SKM-1 treated with dmso at 0.1 percent for 144 hours (cell line): ENCODE data around the gene CTDP1.

ENCODE experiments used
- DNase-seq: peaks from one replicate; lab custom pipeline; 2025; ENCODE audit not compliant: unreplicated experiment; lab: John Stamatoyannopoulos, UW

The CTDP1 gene

DNA sequence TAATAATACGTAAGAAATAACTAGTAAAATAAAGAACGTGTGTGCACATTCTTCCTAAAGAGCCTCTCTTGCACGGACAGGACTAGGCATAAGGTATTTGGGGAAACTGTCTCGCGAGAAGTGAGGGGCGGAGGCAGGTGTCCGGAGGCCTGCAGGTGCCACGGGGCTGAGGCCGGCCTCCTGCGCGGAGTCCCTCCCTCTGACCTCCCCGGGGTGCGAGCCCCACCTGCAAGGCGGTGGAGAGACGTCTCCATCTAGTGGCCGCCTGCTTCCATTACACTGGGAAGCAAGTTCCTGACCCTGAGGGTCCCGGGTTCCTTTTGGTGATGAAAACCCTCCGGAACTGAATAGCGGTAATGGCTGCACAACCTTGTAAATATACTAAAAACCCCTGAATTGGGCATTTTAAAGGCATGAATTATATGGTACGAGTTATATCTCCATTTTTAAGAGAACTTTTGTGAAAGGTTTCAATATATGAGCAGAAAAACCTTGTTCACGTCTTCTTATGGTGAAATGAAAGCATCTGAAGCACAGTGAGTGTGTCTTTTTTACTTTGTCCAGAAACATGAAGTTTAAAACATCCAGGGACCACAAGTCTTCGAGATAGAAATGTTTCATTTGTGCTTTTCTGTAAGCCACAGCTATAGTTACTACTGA, 35.5 kb upstream of the CTDP1 start:
- DNase-seq: peak; percentile 44

DNA sequence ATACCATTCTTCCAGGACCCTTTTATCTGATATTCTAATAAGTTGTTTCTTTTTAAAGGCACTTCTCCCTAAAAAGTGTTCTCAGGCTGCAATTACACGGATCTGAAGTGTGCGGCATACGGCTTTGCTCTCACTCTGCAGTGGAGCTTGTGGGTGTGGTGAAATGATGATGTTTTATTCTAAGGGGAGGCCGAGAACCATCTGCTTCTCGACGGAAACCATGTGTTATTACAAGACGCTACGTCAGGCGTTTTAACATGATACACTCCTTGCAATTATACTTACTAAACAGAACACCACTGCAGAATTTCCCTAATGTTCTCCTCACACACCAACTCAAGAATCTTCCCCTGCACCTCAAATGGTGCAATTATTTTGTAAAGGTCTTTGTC, 34.9 kb upstream of the CTDP1 start:
- no peak for DNase-seq

DNA sequence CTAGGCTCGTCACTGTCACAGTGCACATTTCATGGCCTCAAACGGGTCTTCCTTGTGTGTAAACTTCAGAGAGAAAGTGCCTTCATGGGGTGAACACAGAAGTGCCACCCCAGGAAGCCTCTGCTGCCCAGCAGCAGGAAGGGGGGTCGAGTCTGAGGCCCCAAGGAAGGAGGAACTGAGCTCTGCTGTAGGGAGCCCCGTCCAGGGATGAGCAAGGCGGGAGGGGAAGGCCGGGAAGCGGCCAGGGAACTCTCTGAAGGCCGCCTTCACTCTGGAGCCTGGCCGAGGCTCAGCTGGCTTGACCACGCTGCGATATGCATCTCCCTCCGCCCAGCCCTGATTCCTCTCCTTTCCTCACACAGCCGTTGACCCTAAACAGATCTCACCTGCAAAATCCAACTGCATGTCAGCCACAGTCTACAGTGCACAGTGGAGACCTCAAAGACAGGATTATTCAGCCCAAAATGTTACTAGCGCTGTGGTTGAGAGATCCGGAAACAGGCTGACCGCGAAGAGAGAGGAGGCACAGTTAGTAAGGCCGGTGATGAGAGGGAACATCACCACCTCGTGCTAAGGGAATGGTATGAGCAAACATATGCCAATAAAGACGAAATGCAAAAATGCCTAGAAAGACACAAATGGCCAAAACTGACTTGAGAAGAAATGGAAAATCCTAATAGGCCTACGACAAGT, 34.2 kb upstream of the CTDP1 start:
- DNase-seq: peak; percentile 33

DNA sequence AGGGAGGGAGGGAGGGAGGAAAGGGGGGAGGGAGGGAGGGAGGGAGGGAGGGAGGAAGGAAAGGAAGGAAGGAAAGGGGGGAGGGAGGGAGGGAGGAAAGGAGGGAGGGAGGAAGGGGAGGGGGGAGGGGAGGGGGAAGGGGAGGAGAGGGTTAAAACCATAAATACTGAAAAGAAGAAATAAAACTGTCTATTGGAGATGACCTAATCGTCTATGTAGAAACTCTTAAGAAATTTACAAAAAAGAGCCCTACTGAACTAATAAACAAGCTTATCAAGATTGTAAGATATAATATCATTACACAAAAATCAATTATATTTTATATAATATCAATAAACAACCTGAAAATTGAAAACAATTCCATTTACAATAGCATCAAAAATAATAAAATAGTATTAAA, 32.3 kb upstream of the CTDP1 start:
- DNase-seq: no peak

- no peak for DNase-seq
These were observed 28.6 kb upstream of the CTDP1 start for GRCh38 chr18:79650959-79651358.

- DNase-seq: no peak
These were observed 22.1 kb upstream of the CTDP1 start for GRCh38 chr18:79657342-79657996.

DNA sequence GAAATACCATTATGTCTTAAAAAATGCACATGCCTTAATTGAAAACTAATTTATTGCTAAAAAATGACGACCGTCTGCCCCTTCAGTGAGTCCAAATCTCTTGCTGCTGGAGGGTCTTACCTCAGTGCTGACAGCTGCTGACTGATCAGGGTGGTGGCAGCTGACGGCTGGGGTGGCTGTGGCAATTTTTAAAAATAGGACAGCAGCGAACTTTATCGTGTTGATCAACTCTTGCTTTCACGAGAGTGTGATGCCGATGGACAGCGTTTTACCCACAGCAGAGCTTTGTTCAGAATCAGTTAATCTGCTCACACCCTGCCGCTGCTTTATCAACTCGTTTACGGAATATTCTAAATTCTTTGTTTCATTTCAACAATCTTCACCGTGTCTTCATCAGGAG, 21.2 kb upstream of the CTDP1 start:
- no peak for DNase-seq

DNA sequence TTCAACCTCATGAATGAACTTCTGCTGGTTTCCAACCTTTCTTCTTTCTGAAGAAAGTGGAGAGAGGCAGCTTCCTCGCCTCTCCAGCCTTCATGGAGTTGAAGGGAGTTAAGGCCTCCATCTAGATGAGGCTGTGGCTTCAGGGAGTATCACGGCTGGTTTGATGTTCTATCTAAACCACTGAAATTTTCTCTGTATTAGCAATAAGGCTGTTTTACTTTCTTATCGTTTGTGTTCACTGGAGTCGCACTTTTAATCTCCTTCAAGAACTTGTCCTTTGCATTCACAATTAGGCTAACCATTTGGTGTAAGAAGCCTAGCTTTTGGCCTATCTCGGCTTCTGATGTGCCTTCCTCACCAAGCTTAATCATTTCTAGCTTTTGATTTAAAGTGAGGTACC, 19.9 kb upstream of the CTDP1 start:
- DNase-seq: no peak

DNA sequence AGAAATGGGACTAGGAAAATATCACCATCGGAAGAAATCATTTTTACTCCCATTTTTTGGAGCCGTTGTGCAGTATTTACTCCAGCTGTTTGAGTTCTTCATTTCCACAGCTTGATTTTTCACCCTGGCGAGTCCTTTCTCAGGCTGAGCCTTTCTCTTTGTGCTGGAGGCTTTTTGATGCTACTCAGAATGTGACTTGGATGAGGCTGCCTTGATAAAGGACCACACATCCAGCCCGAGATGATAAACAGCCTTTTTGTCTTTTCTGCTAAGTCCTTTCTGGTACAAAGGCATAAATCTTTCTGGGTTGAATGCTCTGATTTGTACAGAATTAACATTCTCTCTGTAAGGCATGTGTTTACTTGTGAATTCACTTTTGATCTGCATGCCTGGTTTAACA, 17.6 kb upstream of the CTDP1 start:
- DNase-seq: no peak

GRCh38 chr18:79662439-79662838, 17.2 kb upstream of the CTDP1 start:
- no peak for DNase-seq

DNA sequence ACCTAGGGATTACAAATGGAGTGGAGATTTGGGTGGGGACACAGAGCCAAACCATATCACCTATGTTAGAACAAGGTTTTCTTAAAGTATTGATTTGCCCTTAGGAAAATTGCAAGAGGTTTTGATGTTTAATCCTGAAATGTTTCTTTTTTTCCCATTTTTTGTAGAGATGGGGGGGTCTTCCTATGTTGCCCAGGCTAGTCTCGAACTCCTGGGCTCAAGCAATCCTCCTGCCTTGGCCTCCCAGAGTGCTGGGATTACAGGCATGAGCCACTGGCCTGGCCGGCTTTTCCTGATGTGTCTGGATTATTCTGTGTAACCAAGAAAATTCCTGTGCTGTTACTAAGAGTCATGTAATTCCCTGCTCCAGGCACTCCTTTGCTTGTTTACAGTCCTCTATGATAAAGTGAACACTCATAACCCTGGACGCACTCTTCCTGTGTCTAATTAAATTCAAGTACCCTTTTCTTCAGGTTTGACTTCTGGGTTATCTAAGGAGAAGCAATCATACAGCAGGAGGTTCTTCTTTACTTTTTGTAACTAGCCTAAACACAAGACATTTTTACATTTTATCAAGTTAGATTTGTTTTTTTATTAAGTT, 15.0 kb upstream of the CTDP1 start:
- no peak for DNase-seq

DNA sequence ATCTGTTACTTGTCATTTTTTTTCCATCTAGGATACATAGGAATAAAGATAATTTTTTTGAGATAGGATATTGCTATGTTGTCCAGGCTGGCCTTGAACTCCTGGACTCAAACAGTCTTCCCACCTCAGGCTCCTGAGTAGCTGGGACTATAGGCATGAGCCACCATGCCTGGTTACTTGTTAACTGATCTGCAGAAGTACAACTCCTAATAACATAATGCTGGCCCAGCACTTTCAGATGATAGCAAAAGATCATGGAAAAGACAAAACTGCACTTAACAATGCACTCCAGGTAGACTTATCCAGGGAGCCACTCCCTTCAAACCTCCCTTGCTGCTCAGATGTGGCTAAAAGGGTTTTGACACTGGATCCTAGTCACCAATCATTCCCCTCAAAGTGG, 11.4 kb upstream of the CTDP1 start:
- no peak for DNase-seq

DNA sequence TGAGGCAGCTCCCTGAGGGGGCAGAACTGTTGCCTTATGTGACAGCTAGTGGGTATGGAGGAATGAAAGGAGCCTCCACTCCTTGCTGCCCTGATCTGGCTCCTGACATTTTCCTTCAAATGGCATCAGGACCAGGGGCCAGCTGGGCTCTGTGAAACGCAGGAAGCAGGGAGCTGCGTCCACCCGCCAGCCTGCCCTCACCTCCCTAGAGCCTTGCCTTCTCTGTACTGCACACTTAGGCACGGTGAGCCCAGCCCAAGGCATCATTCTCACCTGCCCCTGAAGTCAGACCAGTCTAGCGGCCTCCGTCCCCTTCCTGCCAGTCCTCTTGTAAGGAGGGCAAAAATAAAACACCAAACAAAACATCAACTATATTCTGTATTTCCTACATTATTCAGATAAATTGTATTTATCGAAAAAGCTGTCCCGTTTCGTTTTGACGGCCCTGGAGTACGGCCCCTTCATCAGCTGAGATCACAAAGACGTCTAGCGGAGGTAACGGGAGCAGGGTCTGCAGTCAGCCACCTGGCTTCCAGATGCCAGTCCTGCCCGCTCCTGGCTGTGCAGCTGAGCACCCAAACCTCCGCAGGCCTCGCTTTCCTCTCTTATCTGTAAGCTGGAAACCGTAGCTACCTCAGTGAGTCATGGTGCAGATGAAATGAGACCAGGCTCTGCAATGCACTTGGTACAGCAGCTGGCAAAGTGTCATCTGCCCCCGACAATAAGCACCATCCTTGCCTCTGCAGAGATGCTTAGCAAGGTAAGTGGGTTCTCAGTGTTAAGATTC, 6.9 kb upstream of the CTDP1 start:
- DNase-seq: no peak

- no peak for DNase-seq
These were observed 2.4 kb upstream of the CTDP1 start for GRCh38 chr18:79677221-79677620.

GRCh38 chr18:79677840-79678239, 1.8 kb upstream of the CTDP1 start:
- no peak for DNase-seq

- DNase-seq: peak; percentile 96
These were observed 695 bp upstream of the CTDP1 start for GRCh38 chr18:79678665-79679551.

DNA sequence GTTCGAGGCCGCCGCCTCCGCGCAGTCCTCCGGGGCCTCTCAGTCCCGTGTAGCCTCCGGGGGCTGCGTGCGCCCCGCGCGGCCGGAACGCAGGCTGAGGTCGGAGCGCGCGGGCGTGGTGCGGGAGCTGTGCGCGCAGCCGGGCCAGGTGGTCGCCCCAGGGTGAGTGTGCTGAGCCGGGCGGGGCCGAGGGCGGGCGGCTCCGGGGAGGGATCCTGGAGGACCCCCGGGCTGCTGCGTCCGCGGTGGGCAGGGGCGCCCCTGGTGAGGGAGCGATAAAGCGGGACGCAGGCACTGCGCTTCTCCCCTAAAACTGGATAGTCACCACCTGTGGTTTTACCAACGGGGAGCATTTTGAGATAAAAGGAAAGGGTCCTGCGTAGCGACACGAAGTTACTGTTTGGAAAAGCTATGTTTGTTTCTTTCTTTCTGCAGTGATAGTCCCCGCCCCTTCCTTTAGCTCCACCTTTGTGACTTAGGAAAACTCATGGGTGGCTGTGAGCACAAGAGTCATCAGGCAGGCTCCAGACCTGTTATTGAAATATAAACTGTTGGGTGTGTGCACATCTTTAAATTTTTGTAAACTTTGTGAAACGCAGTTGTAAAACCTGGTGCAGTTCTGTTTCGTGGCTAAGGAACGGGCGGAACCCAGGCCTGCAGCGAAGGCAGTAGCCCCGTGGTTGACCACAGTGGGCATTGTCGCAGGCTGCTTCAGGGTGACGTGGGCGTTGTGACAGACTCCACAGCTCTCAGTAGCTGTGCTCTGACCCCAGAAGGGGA, 687 bp downstream of the CTDP1 start:
- DNase-seq: peak; percentile 23

- no peak for DNase-seq
These were observed 1.3 kb downstream of the CTDP1 start for GRCh38 chr18:79680891-79681339.
